GM12891 (cell line): ENCODE measurements around the gene CCDC12.
A peak's percentile ranks its signal among the peaks of the same experiment; 100 is the strongest.

Experiments used
- POLR2A ChIP-seq: IDR thresholded peaks from 2 replicates; pipeline ENCODE4 v1.6.1; 2011; ENCODE audit warnings: low read depth, low read length, control low read depth
- POLR2AphosphoS5 ChIP-seq: IDR thresholded peaks from 2 replicates; pipeline ENCODE4 v1.6.1; 2011; ENCODE audit warnings: low read depth, low read length, control low read depth
- POU2F2 ChIP-seq: IDR thresholded peaks from 2 replicates; pipeline ENCODE4 v1.6.1; 2011; ENCODE audit warnings: low read depth, mild to moderate bottlenecking, control low read depth, low read length, moderate library complexity
- TAF1 ChIP-seq: IDR thresholded peaks from 2 replicates; pipeline ENCODE4 v1.6.1; 2011; ENCODE audit warnings: low read depth, low read length, control low read depth

GRCh38 chr3:47010111-47010712 is 33.7 kb upstream of the CCDC12 start:
- no peak for TF ChIP-seq POLR2A
- no peak for TF ChIP-seq POLR2AphosphoS5
- no peak for TF ChIP-seq TAF1
- TF ChIP-seq POU2F2 = 0 out of 2 replicates have a peak, but pooled peaks have one; percentile 29
